Renal pelvis (tissue), 4 donors: ENCODE measurements around the gene CACNA1E. TPM values are rescaled to one million over a fixed set of nuclear protein-coding genes. Genes with fewer than 3 reads are reported as not detected.
A peak's percentile ranks its signal among the peaks of the same experiment; 100 is the strongest.

ENCODE experiments used
- DNase-seq: peaks from one replicate; pipeline ENCODE4 v3.0.0-alpha.2; 2013
- polyA plus RNA-seq, 3 donors: library from polyadenylated mRNA; unstranded; fragments of 120-200 nt; gene quantifications; one replicate each; pipeline ENCODE4 v1.2.1, GENCODE V29; 2013; ENCODE audit not compliant: insufficient read length in 3 of 3

The CACNA1E gene
- polyA plus RNA-seq, 3 donors, result 0.53 to 0.76 (median 0.66) TPM

DNA sequence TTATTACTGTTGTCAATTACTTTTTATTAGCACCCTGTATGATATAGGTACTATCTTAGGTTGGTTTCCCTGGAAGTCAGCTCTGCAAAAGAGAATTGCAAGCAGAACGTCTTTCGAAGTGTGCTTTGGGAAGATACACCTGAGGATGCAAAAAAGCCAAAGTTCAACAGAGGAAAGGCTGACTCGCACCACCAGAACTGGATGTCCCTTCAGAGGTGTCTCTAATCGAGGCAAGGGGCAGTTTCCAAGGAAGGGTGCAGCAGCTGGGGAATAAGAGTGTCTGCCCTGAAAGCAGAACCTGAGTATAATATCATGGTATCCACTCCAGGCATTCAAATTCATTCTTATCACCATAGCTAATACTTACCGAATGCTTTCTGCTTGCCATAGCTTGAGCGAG is 149.6 kb downstream of the CACNA1E start:
- DNase-seq, result no peak

GRCh38 chr1:181635110-181635509 is 151.8 kb downstream of the CACNA1E start:
- no peak for DNase-seq

DNA sequence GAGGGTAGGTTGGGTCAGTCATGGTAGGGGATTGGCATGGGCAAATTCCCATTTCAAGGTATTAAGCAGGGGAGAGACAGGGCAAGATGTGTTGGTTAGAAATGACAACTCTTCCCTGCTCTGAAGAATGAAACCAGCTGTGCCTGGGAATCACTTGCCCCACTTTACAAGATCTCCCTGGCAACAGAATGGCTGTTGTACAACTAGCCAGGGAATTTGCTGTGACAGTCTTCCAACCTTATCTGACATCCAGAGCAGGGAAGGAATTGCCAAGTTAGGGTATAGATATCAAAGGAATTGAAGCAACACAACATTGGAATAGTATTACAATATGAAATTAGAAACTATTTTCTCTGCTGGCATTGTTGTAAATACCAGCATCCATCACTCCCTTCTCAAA is 154.7 kb downstream of the CACNA1E start:
- no peak for DNase-seq

DNA sequence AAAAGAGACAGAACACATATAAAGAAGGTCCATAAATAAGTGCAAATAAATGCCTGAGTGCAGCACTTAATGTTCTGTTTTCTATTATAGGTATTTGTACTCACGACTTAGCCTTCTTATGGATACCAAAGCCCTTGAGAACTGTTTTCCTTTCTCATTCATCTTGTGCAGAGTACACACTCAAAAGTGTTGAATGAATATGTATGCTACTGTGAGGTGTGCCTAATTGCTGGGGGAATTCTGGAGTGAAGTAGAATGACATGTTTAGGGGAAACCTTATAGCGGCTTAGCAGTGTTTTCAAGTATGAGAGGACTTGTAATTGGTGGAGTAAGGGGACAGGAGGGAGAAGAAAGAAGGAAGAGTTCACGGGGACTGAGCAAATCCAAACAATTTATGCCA is 157.6 kb downstream of the CACNA1E start:
- no peak for DNase-seq

DNA sequence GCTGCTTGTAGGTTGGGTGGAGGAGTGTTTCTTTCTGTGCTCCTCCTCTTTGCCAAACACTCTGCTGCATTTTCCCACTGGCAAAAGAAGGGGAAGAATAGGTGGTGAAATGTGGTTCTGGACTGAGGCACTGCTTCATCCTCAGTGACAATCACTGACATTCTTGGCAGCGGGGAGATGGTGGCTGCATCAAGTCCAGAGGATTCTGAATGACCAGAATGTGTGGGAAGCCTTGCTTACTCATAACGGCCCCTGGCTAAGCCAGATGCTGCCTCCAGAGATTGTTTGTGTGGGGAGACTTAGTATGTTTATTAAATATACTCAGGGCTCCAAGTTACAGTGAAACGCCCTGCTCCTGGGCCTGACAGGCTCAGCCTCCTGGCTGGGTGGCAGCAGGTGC is 160.3 kb downstream of the CACNA1E start:
- no peak for DNase-seq

- DNase-seq, result no peak
Measured at GRCh38 chr1:181645171-181645570, 161.9 kb downstream of the CACNA1E start.

DNA sequence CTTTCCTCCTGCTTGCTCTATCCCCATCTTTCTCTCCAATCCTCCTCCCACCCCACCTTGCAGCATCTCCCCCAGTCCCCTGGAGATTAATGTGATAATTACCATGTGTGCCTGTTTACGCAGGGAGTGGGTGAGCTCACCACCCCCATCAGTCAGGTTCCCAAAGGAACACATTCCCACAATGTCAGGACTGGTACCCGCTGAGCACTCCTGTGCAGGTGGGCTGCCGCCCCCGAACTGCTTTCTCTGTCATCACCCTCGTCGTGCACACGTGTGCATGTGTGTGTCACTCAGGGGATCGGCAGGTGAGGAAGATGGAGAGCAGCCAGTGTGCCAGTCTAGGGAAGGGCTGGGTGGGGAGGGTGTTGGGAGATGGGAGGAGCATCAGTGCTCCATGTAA is 163.4 kb downstream of the CACNA1E start:
- DNase-seq, result no peak

GRCh38 chr1:181647314-181648035 is 164.2 kb downstream of the CACNA1E start:
- no peak for DNase-seq

DNA sequence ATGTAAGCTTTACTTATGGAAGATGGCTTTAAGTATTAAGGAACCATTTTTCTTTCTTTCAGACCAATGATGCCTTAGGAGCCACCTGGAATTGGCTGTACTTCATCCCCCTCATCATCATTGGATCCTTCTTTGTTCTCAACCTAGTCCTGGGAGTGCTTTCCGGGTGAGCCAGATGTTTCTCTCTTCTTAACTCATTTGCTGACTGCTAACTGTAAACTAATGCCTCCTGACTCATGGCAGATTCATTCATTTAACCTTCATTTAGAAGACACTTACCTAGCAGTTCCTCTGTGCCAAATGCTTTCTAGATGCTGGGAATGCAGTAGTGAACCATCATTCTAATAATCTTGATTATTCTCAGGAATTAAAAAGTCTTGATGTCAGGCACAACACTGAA is 168.0 kb downstream of the CACNA1E start:
- no peak for DNase-seq

DNA sequence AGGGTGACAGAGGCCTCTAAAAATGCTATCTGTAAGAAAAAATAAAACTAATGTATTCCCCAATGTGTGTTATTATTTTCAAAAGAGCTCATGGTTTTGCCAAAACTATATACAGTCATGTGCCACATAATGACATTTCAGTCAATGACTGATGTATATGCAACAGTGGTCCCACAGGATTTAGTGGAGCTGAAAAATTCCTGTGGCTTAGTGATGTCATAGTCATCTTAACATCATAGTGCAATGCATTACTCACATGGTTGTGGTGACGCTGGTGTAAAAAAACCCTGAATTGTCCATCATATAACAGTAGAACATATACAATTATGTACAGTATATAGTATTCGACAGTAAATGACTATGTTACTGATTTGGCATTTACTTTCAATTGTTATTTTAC is 172.4 kb downstream of the CACNA1E start:
- no peak for DNase-seq

DNA sequence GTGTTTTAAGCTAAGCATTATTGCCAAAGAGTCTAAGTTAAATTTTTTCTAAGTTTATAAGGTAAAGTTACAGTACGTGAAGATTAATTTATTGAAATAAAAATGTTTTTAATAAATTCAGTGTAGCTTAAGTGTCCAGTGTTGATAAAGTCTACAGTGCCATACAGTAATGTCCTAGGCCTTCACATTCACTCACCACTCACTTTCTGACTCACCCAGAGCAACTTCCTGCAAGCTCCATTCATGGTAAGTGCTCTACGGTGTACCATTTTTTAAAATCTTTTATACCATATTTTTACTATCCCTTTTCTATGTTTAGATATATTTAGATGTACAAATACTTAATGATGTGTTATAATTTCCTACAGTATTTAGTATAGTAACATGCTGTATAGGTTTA is 173.2 kb downstream of the CACNA1E start:
- DNase-seq, result no peak

DNA sequence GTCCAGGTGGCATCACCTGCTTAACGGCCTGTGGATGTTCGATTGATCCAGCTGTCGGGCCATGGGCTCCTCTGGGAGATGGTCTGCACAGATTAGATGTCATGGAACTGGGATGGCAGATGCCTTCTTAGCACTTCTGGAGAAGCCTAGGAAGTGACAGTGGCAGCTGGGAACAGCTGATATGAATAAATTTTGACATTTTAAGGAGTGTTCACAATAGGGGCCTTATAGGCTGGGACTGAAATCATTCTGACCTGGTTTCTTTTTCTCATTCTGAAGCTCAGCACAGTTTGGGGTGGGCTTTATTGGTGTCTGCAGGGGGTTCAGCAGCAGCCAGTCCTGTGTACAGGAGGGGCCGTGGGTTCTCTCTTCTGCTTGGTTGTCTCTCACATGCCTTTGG is 175.3 kb downstream of the CACNA1E start:
- no peak for DNase-seq

DNA sequence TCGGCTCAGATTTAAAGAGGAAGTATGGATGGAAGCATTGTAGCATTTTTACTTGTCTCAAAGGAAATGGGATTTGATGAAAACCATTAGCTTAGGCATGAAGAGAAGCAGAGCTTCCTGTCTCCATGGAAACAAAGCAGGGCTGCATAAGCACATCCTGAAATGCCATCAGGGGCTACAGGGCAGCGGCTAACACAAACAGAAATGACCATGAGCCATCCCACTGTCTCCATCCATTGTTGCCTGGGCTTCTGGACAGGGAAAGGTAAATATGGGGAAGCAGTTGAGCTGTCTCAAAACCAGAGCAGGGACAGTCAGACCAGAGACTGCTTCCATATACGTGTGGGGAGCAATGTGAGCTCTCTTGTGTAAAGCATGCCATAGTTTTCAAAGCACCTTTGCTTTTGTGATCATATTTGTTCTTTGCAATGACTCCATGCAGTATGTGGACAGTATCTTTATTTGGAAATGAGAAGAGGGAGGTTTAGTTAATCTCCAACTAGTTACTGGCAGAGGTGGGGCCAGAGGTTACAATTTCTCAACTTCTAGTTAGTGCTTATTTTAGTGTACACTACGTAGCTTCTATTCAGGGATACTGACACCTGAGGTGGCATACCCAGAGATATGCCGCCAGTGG is 176.1 kb downstream of the CACNA1E start:
- DNase-seq, result no peak

DNA sequence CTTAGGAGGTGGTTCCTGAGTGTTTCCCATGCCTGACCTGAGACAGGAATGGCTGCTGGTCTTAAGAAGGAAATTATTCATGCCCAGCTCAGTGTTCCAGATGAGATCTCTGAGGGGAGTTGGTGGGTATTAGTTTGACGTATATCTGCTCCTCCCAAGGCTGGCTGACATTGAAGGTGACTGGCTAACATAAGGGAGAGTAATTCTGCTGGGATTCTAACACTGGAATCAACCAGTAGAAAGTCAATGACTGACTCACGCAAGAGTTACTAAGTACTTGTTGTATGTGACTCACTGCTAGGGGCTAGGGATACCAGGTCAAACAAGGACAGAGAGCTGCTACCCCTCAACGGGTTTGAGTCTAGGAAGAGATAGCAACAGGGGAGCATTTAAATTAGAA is 177.3 kb downstream of the CACNA1E start:
- no peak for DNase-seq

DNA sequence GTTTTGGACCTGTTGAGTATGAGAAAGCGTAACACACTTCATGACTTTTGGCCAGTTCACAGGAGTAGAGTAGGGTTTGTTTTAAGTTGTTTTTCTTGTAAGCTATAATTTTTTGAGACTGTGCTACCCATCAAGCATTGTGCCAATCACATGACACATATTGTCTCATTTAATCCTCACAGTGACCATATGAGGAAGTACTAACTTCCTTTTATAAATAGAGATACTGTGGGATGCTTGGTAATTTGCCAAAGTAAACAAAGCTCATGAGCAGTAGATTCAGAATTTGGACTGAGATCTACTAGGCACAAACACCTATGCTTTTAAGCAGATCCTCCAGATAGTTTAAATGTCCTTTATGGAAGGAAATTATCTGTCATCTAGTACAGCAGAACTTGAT is 178.3 kb downstream of the CACNA1E start:
- DNase-seq, result no peak

DNA sequence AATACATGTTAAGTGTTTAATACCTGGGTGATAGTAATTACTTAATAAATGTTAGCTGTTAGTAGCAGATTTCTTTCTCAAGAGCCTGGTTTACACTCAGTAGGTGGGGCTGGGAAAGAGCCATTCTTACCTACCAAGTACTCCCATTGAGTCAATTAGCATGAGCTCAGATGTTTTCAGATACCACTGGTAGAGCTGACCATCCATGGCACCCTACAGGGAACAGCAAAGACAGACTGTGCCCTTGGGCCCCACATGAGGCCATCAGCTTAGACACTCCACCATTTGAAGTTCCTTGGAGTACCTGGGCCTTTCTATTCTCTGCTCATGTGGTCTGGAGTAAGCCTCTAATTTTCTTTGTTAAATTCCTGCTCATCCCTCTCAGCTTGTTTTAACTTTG is 179.3 kb downstream of the CACNA1E start:
- no peak for DNase-seq

GRCh38 chr1:181664543-181664942 is 181.2 kb downstream of the CACNA1E start:
- DNase-seq, result no peak

DNA sequence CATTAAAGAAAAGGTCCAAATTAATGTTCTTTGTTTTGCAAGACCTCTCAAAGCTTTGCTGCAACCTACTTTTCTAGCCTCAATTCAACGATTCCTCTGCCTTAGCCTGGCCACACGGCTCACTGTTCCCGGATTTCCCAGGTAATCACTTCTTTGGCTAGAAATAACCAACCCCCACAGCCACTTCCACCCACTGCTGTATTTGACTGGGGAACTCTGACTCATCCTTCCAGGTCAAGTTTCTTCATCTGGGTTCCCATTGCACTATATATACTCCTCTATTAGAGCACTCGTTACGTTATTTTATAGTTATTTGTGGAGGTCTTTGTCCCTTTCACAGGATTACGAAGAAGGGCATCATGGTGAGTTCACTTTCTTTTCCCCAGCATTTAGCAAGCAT is 185.9 kb downstream of the CACNA1E start:
- DNase-seq, result no peak

GRCh38 chr1:181674617-181675016 is 191.3 kb downstream of the CACNA1E start:
- no peak for DNase-seq

DNA sequence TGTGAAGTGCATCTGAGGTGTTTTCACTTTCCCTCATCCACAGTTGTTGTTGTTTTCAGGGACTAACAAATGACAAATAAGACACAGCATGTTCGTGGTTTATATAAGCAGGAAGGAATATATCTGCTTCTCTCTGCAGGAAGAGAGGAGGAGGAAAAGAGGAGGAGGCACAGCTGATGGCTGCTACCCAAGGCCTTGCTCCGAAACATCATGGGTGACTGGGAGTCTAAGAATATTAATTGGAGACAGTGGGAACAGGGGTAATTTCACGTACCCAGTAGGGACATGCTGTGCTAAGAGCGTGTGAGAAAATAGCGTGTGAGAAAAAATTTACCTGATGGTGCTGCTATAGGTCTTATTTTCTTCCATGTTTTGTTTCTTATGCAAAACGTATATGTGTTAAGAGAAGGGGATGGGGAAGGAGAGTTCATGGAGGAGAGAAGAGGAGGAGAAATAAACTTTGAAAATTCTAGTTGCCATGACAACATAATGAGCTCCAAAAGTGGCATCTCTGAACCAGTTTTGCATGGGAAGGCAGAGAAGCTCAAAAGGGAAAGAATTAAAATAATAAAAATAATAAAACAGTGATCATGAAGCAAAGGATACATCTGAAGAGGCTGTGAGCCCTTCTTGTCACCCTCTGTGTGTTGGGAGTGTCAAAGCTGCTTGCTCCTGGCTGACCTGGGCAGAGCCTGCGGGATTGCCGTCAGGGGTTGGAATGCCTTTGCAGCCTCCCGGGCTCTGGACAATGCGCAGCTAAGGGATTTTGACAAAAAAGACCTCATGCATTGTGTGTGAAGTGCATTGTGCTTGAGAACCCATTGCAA is 192.0 kb downstream of the CACNA1E start:
- no peak for DNase-seq

DNA sequence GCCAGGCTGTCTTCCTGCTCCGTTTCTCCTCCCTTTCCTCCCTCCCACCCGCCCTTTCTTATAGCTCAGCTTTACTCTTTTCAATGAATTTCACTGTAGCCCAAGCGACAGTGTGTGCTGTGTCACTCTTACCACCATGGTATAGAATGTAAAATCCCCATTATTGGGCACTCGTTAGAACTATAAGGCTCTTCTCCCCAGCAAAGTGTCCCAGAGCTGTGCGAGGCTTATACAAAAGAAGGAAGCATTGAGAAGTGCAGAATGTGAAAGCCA is 192.5 kb downstream of the CACNA1E start:
- DNase-seq, result no peak

DNA sequence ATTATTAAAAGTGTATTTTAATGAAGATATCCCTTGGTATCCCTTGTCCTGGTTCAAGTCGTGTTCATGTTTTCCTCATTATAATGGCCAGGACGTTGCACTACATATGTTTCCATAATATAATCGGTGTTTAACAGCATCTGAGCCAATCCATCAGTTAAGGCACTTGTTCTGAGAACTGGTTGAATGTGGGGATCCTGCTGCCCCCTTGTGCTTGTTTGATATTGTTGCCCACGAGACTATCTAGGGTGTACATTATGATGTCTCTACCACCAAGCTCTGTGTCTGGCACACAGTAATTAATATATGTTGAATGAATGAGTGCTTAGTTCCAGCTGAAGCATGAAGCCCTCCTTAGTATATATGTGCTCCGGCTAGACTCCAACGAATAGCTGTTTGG is 193.0 kb downstream of the CACNA1E start:
- DNase-seq, result peak; percentile 9

DNA sequence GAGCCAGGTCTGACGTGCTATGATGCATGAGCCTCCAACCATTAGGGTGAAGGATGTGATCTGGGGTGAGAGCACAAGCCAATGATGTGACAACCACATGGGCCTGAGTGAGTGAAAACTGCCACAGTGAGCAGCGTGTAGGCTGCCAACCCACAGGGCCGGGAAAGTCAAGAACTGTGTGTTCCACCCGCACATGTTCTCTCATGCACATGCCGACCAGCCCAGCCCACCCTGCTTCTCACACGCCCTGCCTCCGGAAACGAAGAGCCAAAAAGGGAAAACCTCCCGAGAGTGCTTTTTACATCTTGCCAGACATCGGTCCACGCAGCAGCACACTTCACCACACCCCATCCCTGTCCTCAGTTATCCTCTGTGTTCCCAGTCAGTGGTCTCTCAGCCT is 197.0 kb downstream of the CACNA1E start:
- DNase-seq, result no peak
